Upper lobe of left lung (tissue), 6 donors: ENCODE results near the gene DAO. TPM values are rescaled to one million over a fixed set of nuclear protein-coding genes. Genes with fewer than 3 reads are reported as not detected.

ENCODE experiments used
- ATAC-seq, 2 donors: fragments of 200-7000 bp; cut with Tn5 transposase; one replicate each; pipeline ENCODE4 v1.9.1; 2022; ENCODE audit warnings: mild to moderate bottlenecking in 2 of 2, moderate library complexity in 2 of 2; ENCODE audit not compliant: low FRiP score in 2 of 2
- DNase-seq, 2 donors: peaks; one replicate each; pipeline ENCODE4 v3.0.0-alpha.2; 2019 to 2020
- H3K27ac ChIP-seq, 4 donors: fragments of 200-600 bp; sonication (generic); one replicate each; pipeline ENCODE4 v1.5.1; 2016 to 2019
- H3K27me3 ChIP-seq, 4 donors: fragments of 200-600 bp; sonication (generic); one replicate each; pipeline ENCODE4 v1.5.1; 2017 to 2019
- H3K36me3 ChIP-seq, 4 donors: fragments of 200-600 bp; sonication (generic); one replicate each; pipeline ENCODE4 v1.5.1; 2016 to 2019
- H3K4me1 ChIP-seq, 4 donors: fragments of 200-600 bp; sonication (generic); one replicate each; pipeline ENCODE4 v1.5.1; 2018 to 2019
- H3K4me3 ChIP-seq, 4 donors: fragments of 200-600 bp; sonication (generic); one replicate each; pipeline ENCODE4 v1.5.1; 2017 to 2019; ENCODE audit warnings: mild to moderate bottlenecking in 2 of 4, moderate library complexity in 1 of 4
- H3K9me3 ChIP-seq, 4 donors: fragments of 200-600 bp; sonication (generic); one replicate each; pipeline ENCODE4 v1.5.1; 2018 to 2019
- CTCF ChIP-seq, 6 experiments: fragments of 450-650 bp in 4 of 6; fragments of 200-600 bp in 2 of 6; sonication (generic) in 2 of 6; IDR thresholded peaks; one replicate each; pipeline ENCODE4 v1.5.1; 2016 to 2019; ENCODE audit warnings: antibody characterized with exemption in 6 of 6
- EP300 ChIP-seq, 4 donors: sonication (generic); formaldehyde crosslinking; IDR thresholded peaks; one replicate each; pipeline ENCODE4 v1.5.1; 2017; ENCODE audit warnings: antibody characterized with exemption in 4 of 4, control low read depth in 2 of 4
- POLR2A ChIP-seq, 4 donors: fragments of 450-650 bp; IDR thresholded peaks; one replicate each; pipeline ENCODE4 v1.5.1; 2016 to 2017; ENCODE audit warnings: antibody characterized with exemption in 4 of 4, mild to moderate bottlenecking in 2 of 4
- POLR2AphosphoS5 ChIP-seq, 2 donors: sonication (generic); formaldehyde crosslinking; IDR thresholded peaks; one replicate each; pipeline ENCODE4 v1.5.1; 2017; ENCODE audit warnings: antibody characterized with exemption in 2 of 2
- WGBS, 2 donors: methylation state at CpG; one replicate each; pipeline ENCODE4 v1.1.5; 2017 to 2018; 5-methylcytosine and 5-hydroxymethylcytosine counted together
- total RNA-seq, 6 donors: library from RNA; depleted of rRNA in 4 of 6; stranded (reverse); fragments of >200 nt in 4 of 6; gene quantifications; one replicate each; pipeline versions ENCODE4 v1.1.0 to v1.2.1, GENCODE V29; 2016 to 2021
- donor health status: DM: no; HTN: no; CAD: no; lungs with moderate emphysema.
- donor health status: DM: no; HTN: yes; CAD: no; lungs with severe emphysema.

The DAO gene
- total RNA-seq, 6 donors from 2014 or later = not detected

GRCh38 chr12:108853981-108854446 lies 25.9 kb upstream of the DAO start:
- no peak for TF ChIP-seq POLR2A (IDR thresholded peaks at IDR 0.05)
- TF ChIP-seq EP300 (IDR thresholded peaks at IDR 0.05) = peak in 3 of 4 donors; percentile 7 to 51 (median 39)
- no peak for TF ChIP-seq POLR2AphosphoS5 (IDR thresholded peaks at IDR 0.05)
- peak; percentile 23 to 57 (median 42) for TF ChIP-seq CTCF (IDR thresholded peaks at IDR 0.05)
- H3K27ac ChIP-seq = peak overlapping the region; percentile 93 to 98 (median 95)
- DNase-seq (peak in 1 of 2 donors; percentile 62), ATAC-seq (peak; percentile 27 to 57)
- H3K4me3 ChIP-seq = no peak overlapping the region
- peaks cover 0 to 7% (median 4%) of the 10 kb centered on the region in 4 donors for H3K36me3 ChIP-seq
- peaks cover 63 to 83% (median 73%) of the 10 kb centered on the region in 4 donors for H3K4me1 ChIP-seq
- H3K27me3 ChIP-seq = no peaks in the 10 kb centered on the region
- whole genome bisulfite sequencing, 2 donors = 25 to 30% methylated on average over 1 of the region's 1 CpG
- no peaks in the 10 kb centered on the region for H3K9me3 ChIP-seq

GRCh38 chr12:108854451-108855283 lies 25.2 kb upstream of the DAO start:
- Histone ChIP-seq H3K27ac (peak overlapping the region; percentile 93 to 98 (median 95)), H3K36me3 (peaks cover 0 to 4% (median 2%) of the 10 kb centered on the region in 4 donors), H3K27me3 (no peaks in the 10 kb centered on the region), H3K4me3 (no peak overlapping the region), H3K9me3 (no peaks in the 10 kb centered on the region), H3K4me1 (peaks cover 62 to 82% (median 71%) of the 10 kb centered on the region in 4 donors)
- DNase-seq (peak; percentile 45 to 81), ATAC-seq (peak; percentile 58 to 60)
- TF ChIP-seq CTCF (IDR thresholded peaks at IDR 0.05) (no peak), POLR2AphosphoS5 (IDR thresholded peaks at IDR 0.05) (peak; percentile 82 to 84), EP300 (IDR thresholded peaks at IDR 0.05) (peak in 3 of 4 donors; percentile 61 to 96 (median 84)), POLR2A (IDR thresholded peaks at IDR 0.05) (peak in 1 of 4 donors; percentile 55)
- WGBS, 2 donors = 45 to 50% methylated on average over 13 of the region's 13 CpGs

- no peaks in the 10 kb centered on the region for H3K9me3 ChIP-seq
- H3K27me3 ChIP-seq = no peaks in the 10 kb centered on the region
- TF ChIP-seq POLR2A (IDR thresholded peaks at IDR 0.05) (no peak), CTCF (IDR thresholded peaks at IDR 0.05) (no peak), POLR2AphosphoS5 (IDR thresholded peaks at IDR 0.05) (no peak), EP300 (IDR thresholded peaks at IDR 0.05) (no peak)
- peaks cover 61 to 77% (median 66%) of the 10 kb centered on the region in 4 donors for H3K4me1 ChIP-seq
- peak overlapping the region in 3 of 4 donors; percentile 66 to 84 (median 70) for H3K4me3 ChIP-seq
- peaks cover 0 to 4% (median 2%) of the 10 kb centered on the region in 4 donors for H3K36me3 ChIP-seq
- 67 to 68% methylated on average over 11 to 12 of the region's 12 CpGs for WGBS, 2 donors
- peak overlapping the region; percentile 93 to 98 (median 95) for H3K27ac ChIP-seq
- DNase-seq (no peak), ATAC-seq (no peak)
Measured at GRCh38 chr12:108855284-108856169, 24.4 kb upstream of the DAO start.

GRCh38 chr12:108856170-108856427 lies 23.8 kb upstream of the DAO start:
- H3K27me3 ChIP-seq = no peaks in the 10 kb centered on the region
- 24 to 26% methylated on average over 3 to 6 of the region's 6 CpGs for WGBS, 2 donors

More at GRCh38 chr12:108856170-108856427, 23.8 kb upstream of the DAO start:
- peaks cover 0 to 4% (median 2%) of the 10 kb centered on the region in 4 donors for H3K36me3 ChIP-seq
- H3K4me3 ChIP-seq = peak overlapping the region; percentile 66 to 85 (median 77)
- DNase-seq (peak in 1 of 2 donors; percentile 44), ATAC-seq (no peak)
- H3K4me1 ChIP-seq = peaks cover 56 to 71% (median 61%) of the 10 kb centered on the region in 4 donors
- H3K9me3 ChIP-seq = no peaks in the 10 kb centered on the region
- TF ChIP-seq EP300 (IDR thresholded peaks at IDR 0.05) (no peak), POLR2A (IDR thresholded peaks at IDR 0.05) (no peak), POLR2AphosphoS5 (IDR thresholded peaks at IDR 0.05) (no peak), CTCF (IDR thresholded peaks at IDR 0.05) (no peak)
- peak overlapping the region; percentile 93 to 98 (median 95) for H3K27ac ChIP-seq
